GM19043 (cell line): ENCODE data around the gene MFSD1.
"Not testable (repeated sequence)": the region's sequence is repeated elsewhere in the genome, so short reads cannot be mapped to it uniquely, and the experiment has no call there.

Experiments
- ATAC-seq: cut with Tn5 transposase; IDR thresholded peaks from one replicate; pipeline ENCODE4 v1.9.1; 2021; ENCODE audit warnings: low read depth; ENCODE audit not compliant: unreplicated experiment

MFSD1 gene

DNA sequence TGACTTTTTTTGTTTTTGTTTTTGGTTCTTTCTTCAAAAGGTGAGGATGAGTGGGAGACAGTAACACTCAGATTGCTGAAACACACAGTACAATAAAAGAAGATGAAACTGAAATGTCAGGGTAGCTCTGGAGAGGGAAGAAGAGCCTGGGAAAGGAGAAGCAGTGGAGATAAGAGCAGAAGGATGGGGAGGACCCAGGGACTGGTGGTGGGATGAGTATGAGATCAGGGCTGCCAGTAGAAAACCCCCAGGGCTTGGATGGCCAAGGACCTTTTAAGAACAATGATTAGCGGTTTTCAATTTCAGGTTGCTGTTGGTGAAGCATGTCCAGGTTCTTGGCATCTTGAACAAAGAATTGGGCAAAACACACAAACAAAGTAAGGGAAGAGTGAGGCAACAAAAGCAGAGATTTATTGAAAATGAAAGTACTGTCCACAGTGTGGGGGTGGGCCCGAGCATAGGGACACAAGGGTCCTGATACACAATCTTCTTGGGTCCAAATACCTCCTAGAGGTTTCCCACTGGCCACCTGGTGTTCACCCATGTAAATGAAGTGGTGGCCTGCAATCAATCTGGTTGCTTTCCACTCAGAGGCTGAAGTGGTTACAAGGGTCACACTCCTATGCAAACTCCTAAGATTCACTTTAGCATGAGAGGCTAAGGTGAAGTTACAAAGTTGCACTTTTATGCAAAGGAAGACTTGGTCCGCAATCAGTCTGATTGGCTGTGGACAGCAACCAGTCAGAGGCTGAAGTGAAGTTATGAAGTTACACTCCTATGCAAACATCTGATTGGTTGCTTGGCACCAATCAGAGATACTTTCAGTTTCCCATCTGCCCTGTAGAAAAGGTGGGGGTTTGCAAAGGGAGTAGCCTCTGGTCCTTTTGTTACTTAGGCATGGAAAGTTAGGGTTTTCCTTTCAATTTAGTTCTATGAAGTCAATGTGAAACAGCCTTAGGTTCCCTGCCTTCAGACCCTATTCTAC, 26.1 kb upstream of the MFSD1 start:
- ATAC-seq: no peak

GRCh38 chr3:158776531-158776930, 25.3 kb upstream of the MFSD1 start:
- ATAC-seq: no peak

DNA sequence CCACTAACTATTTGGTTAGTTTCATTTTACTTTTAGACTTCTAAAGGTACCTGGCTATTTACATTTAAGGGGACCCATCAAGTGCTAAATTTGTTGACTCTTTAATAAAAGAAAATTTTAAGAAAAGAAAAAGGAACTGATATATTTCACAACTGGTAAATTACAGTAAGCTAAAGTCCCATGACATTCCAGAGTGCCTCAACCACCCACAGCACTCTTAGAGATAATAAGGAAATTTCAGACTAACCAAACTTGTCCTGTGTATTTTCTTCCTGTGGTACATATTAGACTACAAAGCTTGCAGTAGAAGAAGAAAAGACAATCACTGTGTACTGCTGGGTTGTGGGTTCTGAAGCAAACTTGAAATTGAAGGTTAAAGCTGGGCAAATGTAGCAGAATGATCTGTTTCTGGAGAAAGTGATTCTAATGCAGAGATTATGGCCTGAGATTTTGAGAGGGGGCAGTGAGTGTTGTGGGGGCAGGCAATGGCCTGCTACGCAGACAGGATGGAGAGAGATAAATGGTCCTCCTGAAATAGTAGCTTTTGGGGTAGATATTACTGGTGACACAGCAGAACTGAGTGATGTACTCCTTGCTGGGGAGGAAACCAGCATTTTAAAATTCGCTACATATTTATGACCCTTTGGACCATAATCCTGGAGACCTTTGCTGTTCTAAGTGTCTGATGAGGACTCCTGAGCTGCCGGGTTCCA, 24.5 kb upstream of the MFSD1 start:
- no peak for ATAC-seq

GRCh38 chr3:158780766-158781165, 21.1 kb upstream of the MFSD1 start:
- no peak for ATAC-seq

GRCh38 chr3:158781191-158781590, 20.7 kb upstream of the MFSD1 start:
- no peak for ATAC-seq

DNA sequence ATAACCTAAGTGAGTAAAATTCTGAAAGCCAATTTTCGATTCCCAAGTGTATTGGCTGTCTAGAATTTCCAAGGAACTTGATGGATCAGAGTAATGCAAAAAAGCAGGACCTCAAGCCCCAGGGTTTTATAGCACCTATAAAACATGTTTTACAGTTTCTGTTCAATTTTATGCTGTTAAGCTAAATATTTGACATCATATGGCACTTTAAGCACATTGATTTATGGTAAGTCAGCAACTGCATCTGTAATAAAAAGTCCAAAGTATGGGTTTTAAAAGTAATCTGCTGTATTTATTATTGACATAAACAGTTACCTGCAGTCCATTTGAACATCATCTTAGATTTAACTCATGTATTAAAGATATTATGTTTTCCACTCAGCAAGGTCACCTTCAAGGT, 20.0 kb upstream of the MFSD1 start:
- no peak for ATAC-seq

- no peak for ATAC-seq
These were observed 19.4 kb upstream of the MFSD1 start for GRCh38 chr3:158782283-158782989.

GRCh38 chr3:158783051-158783450, 18.8 kb upstream of the MFSD1 start:
- no peak for ATAC-seq

DNA sequence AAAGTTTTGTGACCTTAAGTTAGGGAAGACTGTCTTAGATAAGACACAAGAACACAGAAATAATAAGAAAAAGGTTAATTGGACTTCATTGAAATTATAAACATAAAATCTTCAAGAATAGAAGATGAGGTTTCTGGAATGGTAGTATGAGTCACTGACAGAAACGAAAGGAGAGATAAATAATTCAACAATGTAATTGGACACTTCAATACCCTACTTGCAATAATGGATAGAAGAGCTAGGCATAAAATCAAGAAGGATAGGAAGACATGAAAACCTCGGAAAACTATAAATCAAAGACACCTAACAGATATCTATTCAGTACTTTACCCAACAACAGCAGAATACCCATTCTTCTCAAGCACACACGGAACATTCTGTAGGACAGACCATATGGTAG, 15.9 kb upstream of the MFSD1 start:
- no peak for ATAC-seq

DNA sequence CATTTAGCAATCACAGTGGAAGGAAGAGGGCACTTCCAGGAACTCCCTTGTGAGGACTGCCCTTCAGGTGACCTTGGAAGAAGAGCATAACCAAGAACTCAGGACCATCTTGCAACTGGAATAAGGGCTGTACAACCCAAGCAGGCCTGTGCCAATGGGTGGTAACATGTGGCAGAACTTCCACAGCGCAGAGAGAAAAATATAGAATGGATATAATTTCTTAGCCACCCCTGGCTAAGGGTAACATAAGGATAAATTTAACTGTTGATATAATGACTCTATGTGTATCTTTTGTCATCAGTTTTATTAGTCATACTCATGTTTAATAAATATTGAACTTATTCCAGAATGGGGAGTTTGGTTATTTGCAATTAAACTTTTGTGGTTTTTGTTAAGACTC, 13.4 kb upstream of the MFSD1 start:
- no peak for ATAC-seq

DNA sequence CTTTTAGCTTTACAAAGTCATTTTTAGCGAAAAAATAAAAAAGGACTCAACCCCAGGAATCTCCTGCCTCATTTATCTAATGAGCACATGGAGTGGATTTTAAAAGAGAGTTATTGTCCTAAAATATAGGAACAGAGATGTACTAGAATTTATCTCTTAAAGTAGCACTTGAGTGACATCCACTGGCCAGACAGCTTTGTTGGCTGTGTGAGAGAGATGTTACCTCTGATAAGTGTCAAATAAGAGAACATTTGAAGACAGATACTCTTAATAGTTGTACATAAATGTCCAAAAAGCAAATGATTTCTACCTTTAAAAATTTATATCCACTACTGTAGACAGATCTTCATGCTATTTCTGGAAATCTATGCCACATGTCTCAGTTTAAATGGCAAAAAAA, 12.3 kb upstream of the MFSD1 start:
- no peak for ATAC-seq

DNA sequence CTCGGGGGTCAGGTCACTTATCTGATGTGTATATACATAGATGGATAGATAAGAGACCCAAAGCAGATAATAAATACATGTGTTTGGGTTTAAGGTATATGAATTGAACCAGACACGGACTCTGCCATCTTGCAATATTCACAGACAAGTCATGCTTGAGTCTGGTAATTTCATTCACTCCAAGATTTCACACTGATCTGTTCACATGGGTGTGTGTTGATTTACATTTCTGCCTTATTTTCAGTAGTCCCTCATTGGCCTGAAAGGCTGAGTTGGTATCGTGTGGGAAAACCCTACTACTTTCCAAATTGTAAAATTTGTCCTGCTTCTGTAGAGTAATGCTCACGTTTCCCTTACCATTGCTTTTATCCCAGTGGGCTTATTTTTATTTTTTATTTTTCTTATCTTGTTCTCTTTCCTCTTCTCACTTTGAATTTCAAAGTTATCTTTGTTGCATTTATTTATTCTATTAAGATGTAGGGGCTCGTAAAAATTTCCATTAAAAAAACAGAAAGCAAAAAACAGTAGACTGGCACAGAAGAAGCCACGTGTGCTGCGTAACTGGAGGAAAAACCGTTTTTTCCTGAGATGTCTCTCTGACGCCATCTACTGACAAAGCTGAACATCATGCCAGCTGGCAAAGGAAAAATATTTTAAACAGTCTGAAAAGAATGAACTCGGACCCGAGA, 10.8 kb upstream of the MFSD1 start:
- ATAC-seq: peak; percentile 82

GRCh38 chr3:158791590-158791920, 10.3 kb upstream of the MFSD1 start:
- not testable (repeated sequence) for ATAC-seq

DNA sequence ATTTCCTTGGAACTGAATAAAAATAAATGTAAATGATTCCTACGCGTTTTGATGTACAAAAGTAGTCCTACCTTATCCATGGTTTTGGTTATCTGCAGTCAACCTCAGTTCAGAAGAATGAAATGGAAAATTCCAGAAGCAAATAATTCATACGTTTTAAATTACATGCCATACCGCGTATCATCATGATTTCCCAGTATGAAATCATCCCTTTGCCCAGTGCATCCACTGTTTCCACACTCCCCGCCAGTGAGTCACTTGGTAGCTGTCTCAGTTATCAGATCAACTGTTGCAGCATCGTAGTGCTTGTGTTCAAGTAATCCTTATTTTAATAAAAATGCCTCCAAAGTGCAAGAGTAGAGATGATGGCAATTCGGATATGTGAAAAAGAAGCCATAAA, 9.1 kb upstream of the MFSD1 start:
- ATAC-seq: no peak

DNA sequence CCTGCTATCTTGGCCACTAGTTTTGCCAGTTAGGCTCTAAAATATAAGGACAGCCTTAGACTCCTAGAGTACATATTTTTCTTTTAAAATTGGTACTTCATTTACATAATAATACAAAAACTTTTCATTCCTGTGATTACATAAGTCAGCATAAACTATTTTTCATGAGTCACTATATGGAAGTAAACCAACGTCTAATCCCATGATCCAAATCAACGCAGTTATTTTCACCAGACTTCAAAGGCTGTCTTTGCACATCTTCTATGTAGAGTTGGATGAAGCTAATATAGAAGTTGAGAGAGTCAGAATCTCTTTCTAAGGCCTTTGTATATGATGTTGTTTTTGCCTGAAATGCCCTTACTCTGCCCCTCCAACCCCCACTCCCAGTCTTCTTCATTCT, 7.6 kb upstream of the MFSD1 start:
- ATAC-seq: no peak

- ATAC-seq: no peak
These were observed 6.8 kb upstream of the MFSD1 start for GRCh38 chr3:158794936-158795518.

DNA sequence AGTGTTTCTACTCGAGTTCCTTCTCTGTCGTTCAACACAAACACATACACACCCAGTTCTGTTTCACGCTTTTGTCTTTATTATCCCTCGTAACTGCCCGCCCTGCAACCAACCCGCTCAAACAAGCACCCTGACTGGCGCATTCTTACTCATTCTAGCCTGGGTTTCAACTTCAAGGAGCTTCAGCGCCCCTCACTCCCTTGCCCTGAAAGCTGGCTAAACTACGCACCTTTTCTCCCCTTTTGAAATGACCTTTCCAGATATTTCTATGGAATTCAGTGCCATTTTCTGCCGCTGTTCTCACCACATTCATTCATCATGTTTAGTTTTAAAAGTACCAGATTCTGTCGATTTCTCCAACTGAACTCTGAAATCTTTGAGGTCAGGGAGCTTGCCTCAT, 653 bp upstream of the MFSD1 start:
- ATAC-seq: no peak

DNA sequence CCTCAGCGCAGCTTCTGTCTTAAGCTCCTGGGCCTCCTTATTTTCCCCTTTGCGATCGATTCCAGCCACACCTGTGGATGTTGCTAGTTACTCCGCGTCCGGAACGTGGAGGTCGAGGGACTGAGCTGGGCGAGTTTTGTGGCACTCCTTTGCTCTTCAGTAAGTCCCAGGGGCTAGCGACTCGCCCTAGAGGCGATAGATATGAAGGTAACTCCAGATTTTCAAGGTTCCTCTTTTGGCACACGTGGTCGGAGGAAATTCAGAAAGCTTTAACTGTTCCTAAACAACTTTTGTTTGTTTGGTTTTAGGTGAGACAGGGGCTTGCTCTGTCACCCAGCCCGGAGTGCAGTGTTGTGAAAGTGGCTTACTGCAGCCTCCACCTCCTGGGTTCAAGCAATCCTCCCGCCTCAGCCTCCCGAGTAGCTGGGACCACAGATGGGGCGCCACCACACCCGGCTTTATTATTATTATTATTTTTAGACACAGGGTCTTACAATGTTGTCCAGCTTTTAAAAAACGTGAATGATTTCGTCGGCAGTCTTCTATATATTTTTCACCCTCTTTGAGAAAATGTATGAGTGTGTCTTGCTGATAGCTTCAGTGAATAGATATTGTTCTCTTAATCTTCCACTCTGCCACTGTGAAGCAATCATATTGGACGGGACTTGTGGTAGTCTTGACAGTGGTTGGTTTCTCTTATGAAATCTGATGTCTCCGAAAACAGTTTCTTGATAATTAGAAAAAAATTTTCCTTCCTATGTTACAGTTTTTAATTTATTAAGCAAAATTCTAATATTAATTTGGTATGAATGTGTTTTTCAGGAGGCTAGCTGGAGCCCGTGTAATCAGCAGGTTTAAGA, 785 bp downstream of the MFSD1 start:
- peak; percentile 15 for ATAC-seq

GRCh38 chr3:158804441-158804840, 2.6 kb downstream of the MFSD1 start:
- no peak for ATAC-seq
